ENCODE results near the gene TUBB8. TPM values are rescaled to one million over a fixed set of nuclear protein-coding genes. Genes with fewer than 3 reads are reported as not detected.
"Not testable (repeated sequence)": the region's sequence is repeated elsewhere in the genome, so short reads cannot be mapped to it uniquely, and the experiment has no call there.

Gene TUBB8
- total RNA-seq, 1 donor from 2014 or later, result not detected

DNA sequence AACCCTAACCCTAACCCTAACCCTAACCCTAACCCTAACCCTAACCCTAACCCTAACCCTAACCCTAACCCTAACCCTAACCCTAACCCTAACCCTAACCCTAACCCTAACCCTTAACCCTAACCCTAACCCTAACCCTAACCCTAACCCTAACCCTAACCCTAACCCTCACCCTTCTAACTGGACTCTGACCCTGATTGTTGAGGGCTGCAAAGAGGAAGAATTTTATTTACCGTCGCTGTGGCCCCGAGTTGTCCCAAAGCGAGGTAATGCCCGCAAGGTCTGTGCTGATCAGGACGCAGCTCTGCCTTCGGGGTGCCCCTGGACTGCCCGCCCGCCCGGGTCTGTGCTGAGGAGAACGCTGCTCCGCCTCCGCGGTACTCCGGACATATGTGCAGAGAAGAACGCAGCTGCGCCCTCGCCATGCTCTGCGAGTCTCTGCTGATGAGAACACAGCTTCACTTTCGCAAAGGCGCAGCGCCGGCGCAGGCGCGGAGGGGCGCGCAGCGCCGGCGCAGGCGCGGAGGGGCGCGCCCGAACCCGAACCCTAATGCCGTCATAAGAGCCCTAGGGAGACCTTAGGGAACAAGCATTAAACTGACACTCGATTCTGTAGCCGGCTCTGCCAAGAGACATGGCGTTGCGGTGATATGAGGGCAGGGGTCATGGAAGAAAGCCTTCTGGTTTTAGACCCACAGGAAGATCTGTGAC lies 38.7 kb downstream of the TUBB8 start:
- POLR2A ChIA-PET; H3K9me3 Mint-ChIP-seq; intact Hi-C loops (cut with micrococcal nuclease); H3K4me3 Mint-ChIP-seq; CTCF ChIA-PET; H3K36me3 Mint-ChIP-seq (ENCODE audit: low read depth); H3K4me1 Mint-ChIP-seq; H3K27ac Mint-ChIP-seq; H3K27me3 Mint-ChIP-seq; ATAC-seq (ENCODE audit: low read depth): not testable (repeated sequence)
- peak; percentile 27 for DNase-seq

Other genes starting within 250 kb of the TUBB8 start
- gene ZMYND11, start 86.2 kb upstream of the TUBB8 start, total RNA-seq, result 24.4 and 25.6 TPM in 2 replicates